ENCODE results near the gene DCPS. TPM values are rescaled to one million over a fixed set of nuclear protein-coding genes. Genes with fewer than 3 reads are reported as not detected.

The DCPS gene
- total RNA-seq, 1 experiment from 2014 or later = 34.8 TPM

GRCh38 chr11:126282361-126282735 lies 21.5 kb upstream of the DCPS start:
- DNase-seq (ENCODE audit: low read depth, low spot score) = no peak
- Histone ChIP-seq H3K4me1 (ENCODE audit: control insufficient read depth, insufficient read depth, low read length) (peaks cover 11% of the 10 kb centered on the region; the same call in 1 of the 2 replicates), H3K27ac (ENCODE audit: low read length) (peak overlapping the region; percentile 78), H3K27me3 (ENCODE audit: control insufficient read depth, insufficient read depth, low read length) (no peaks in the 10 kb centered on the region), H3K36me3 (ENCODE audit: control insufficient read depth, insufficient read depth, low read length) (peaks cover 3% of the 10 kb centered on the region; the same call in 1 of the 2 replicates), H3K9me3 (ENCODE audit: control insufficient read depth, insufficient read depth, low read depth, low read length) (no peaks in the 10 kb centered on the region), H3K4me3 (ENCODE audit: low read depth in 2 of 2, low read length in 2 of 2) (peak overlapping the region; percentile 68 to 97)
- ChIA-PET POLR2A (no interaction called here), CTCF (no interaction called here)
- ATAC-seq = peak; percentile 57
- no TSS peak for BruUV-seq (replicated peaks)
- in situ Hi-C loops (cut with HindIII; ENCODE audit: low pct_unique_long_range_greater_than_20kb, low sequenced_read_pairs) (no loop called here), intact Hi-C loops (cut with micrococcal nuclease; ENCODE audit: unreplicated experiment) (no loop called here)
- TF ChIP-seq REST (IDR thresholded peaks at IDR 0.05; ENCODE audit: insufficient read depth in 1 of 2, low read depth in 2 of 2, low read length in 1 of 2) = no peak
- no peak for TF ChIP-seq TCF7L2 (IDR thresholded peaks at IDR 0.05; ENCODE audit: low read depth, low read length)
- no peak for TF ChIP-seq CTCF (IDR thresholded peaks at IDR 0.05)
- TF ChIP-seq SIN3A (IDR thresholded peaks at IDR 0.05; ENCODE audit: borderline replicate concordance, insufficient read depth, low read depth, low read length) = no peak
- TF ChIP-seq POLR2AphosphoS5 (IDR thresholded peaks at IDR 0.05; ENCODE audit: low read depth, low read length) = no peak

DNA sequence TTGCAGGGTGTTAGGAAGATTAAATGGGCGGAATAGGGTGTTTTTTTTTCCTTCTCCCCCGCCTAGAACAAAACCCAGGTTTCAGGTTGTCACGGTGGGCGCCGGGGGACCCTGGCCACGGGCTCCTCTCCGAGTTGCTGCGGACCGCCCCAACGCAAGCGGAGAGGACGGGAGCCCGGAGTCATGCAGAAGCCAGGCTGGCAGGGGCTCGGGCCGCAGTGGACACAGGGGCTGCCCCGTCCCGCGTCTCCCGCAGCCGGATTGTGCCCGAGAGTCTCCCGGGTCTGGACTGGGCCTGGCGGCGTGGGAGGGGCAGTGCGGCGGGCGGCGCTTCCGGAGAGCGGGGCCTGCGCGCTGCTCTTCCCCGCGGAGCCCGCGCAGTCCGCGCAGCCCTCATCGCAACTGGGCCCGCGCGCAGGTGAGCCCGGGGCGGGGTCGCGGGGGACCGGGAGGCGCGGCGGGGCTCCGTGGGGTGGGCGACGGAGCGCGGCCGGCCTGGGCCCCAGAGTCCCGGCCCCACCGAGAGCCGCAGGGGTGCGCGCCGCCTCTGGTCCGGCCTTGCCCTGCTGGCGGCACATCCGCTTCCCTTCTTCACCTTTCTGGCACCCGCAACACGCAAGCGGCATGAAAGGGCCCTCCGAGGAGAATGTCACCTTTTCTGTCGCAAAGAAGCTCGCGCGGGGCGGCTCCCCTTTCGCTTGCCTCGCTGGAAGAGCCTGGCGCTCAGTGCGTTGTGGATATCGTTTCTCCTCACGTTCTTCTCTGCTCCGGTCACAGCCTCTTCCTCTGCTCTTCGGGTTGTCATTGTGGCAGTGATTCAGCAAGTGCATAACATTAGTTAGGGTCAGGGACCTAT lies 20.9 kb upstream of the DCPS start, which contains the start of gene TIRAP:
Gene TIRAP (plus strand): TSS at position 358 of the 856 bp plus-strand sequence. CDS start 7,802 bp downstream, outside the sequence.
- no peaks in the 10 kb centered on the region for H3K27me3 ChIP-seq (ENCODE audit: control insufficient read depth, insufficient read depth, low read length)
- ATAC-seq (peak; percentile 93), DNase-seq (ENCODE audit: low read depth, low spot score) (no peak)
- no peaks in the 10 kb centered on the region for H3K9me3 ChIP-seq (ENCODE audit: control insufficient read depth, insufficient read depth, low read depth, low read length)
- BruUV-seq (replicated peaks) = no TSS peak
- H3K27ac ChIP-seq (ENCODE audit: low read length) = peak within 1 kb of the TSS; percentile 88
- in situ Hi-C loops (cut with HindIII; ENCODE audit: low pct_unique_long_range_greater_than_20kb, low sequenced_read_pairs) (no loop called here), intact Hi-C loops (cut with micrococcal nuclease; ENCODE audit: unreplicated experiment) (no loop called here)
- H3K4me3 ChIP-seq (ENCODE audit: low read depth in 2 of 2, low read length in 2 of 2) = peak within 1 kb of the TSS; percentile 68 to 97
- peaks cover 11% of the 10 kb centered on the region; the same call in 1 of the 2 replicates for H3K4me1 ChIP-seq (ENCODE audit: control insufficient read depth, insufficient read depth, low read length)
- TF ChIP-seq REST (IDR thresholded peaks at IDR 0.05; ENCODE audit: insufficient read depth in 1 of 2, low read depth in 2 of 2, low read length in 1 of 2) (no peak), SIN3A (IDR thresholded peaks at IDR 0.05; ENCODE audit: borderline replicate concordance, insufficient read depth, low read depth, low read length) (peak; percentile 87; the same call in 1 of the 2 replicates), POLR2AphosphoS5 (IDR thresholded peaks at IDR 0.05; ENCODE audit: low read depth, low read length) (peak; percentile 73)
- POLR2A ChIA-PET = no interaction called here
- H3K36me3 ChIP-seq (ENCODE audit: control insufficient read depth, insufficient read depth, low read length) = peaks cover 3% of the 10 kb centered on the region; the same call in 1 of the 2 replicates
- CTCF ChIA-PET = no interaction called here
